H1 (cell line): ENCODE results near the gene GAS6. TPM values are rescaled to one million over a fixed set of nuclear protein-coding genes. Genes with fewer than 3 reads are reported as not detected.

Experiments
- BRCA1 ChIP-seq: IDR thresholded peaks from 2 replicates; pipeline ENCODE4 v1.6.1; 2012; ENCODE audit warnings: low read depth, low read length, improper control_type of control experiment
- CBX8 ChIP-seq: fragments of 300-800, 300-1000 bp; sonication (generic); IDR thresholded peaks from 2 replicates; pipeline ENCODE4 v1.7.1; 2016; ENCODE audit warnings: low read depth, low read length, borderline replicate concordance
- CHD2 ChIP-seq: IDR thresholded peaks from 2 replicates; pipeline ENCODE4 v1.6.1; 2012; ENCODE audit warnings: low read length, improper control_type of control experiment
- EGR1 ChIP-seq: IDR thresholded peaks from 2 replicates; pipeline ENCODE4 v1.6.1; 2011; ENCODE audit warnings: low read depth, low read length, borderline replicate concordance
- FOSL1 ChIP-seq: IDR thresholded peaks from 2 replicates; pipeline ENCODE4 v1.6.1; 2011; ENCODE audit warnings: mild to moderate bottlenecking, low read depth, low read length, moderate library complexity; ENCODE audit not compliant: insufficient read depth
- GABPA ChIP-seq: IDR thresholded peaks from 2 replicates; pipeline ENCODE4 v1.6.1; 2011; ENCODE audit warnings: mild to moderate bottlenecking, low read length, moderate library complexity, borderline replicate concordance; ENCODE audit not compliant: insufficient read depth
- GTF2F1 ChIP-seq: IDR thresholded peaks from 2 replicates; pipeline ENCODE4 v1.6.1; 2012; ENCODE audit warnings: low read depth, low read length, improper control_type of control experiment, borderline replicate concordance
- KDM4A ChIP-seq: IDR thresholded peaks from one replicate; pipeline ENCODE4 v1.7.1; 2012; ENCODE audit warnings: low read depth, mild to moderate bottlenecking, moderate library complexity, low read length, inconsistent platforms; ENCODE audit not compliant: severe bottlenecking
- PHF8 ChIP-seq: fragments of 200-600 bp; sonication (generic); conservative IDR thresholded peaks from 2 replicates; pipeline ENCODE4 v1.7.1; 2012; ENCODE audit warnings: low read depth, mild to moderate bottlenecking, inconsistent platforms, low read length, moderate library complexity
- POLR2A ChIP-seq, 2 experiments: IDR thresholded peaks; 1 replicate in 1 of 2; 2 replicates in 1 of 2; pipeline ENCODE4 v1.6.1; 2011; ENCODE audit warnings: low read depth in 2 of 2, low read length in 2 of 2, mild to moderate bottlenecking in 2 of 2; ENCODE audit errors: control extremely low read depth in 1 of 2
- polyA plus RNA-seq, 7 experiments: library from polyadenylated mRNA; depleted of rRNA in 3 of 7; stranded (reverse) in 5 of 7; unstranded in 2 of 7; fragments of >200 nt in 5 of 7; fragments of 200-250 nt in 2 of 7; gene quantifications; 1 replicate in 5 of 7; 2 replicates in 1 of 7; 4 replicates in 1 of 7; pipeline versions ENCODE4 v1.2.1 to v1.2.3, GENCODE V29; 2011 to 2013; ENCODE audit warnings: missing spikeins in 2 of 7, mixed read lengths in 2 of 7
- total RNA-seq: library from RNA; stranded (reverse); fragmentation: NEBNext Ultra II Directional; extraction: Animal tissue kit (Norgen Biotek cat#: 25700); gene quantifications from 2 replicates; pipeline ENCODE4 v1.2.1, GENCODE V29; 2021
- TF ChIP-seq, protein P1 (sequence below): fragments of 300-600 bp; sonication (generic); IDR thresholded peaks from 2 replicates; pipeline ENCODE4 v1.7.1; 2012; ENCODE audit warnings: low read length, moderate library complexity, mild to moderate bottlenecking, inconsistent platforms; ENCODE audit not compliant: insufficient replicate concordance
- TF ChIP-seq, protein P2 (sequence below): IDR thresholded peaks from 2 replicates; pipeline ENCODE4 v1.6.1; 2012; ENCODE audit warnings: inconsistent platforms

Gene GAS6
- total and polyA plus RNA-seq, 2 of the 8 experiments (the other 6 are each of a cell fraction or from before 2014, with no cell fraction given) = 18.6 to 31.0 TPM

DNA sequence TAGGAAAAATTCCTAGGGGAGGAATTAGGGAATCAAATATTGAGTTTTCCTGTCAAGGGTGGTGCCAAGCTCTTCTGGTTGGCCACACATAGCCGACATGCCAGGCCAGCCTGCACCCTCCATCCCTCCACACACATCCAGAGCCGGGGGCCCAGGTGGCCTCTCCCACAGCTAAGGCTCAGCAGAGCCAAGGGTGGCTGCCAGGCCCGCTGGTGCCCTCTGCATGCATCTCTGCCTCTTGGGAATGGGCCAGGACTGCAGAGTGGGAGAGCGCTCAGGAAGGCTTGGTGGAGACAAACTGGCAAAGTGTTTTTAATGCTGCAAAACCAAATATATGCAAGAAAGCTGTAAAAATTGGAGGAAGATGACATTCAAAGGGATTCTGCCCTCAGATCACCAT, 42.7 kb upstream of the GAS6 start (continued):
- TF ChIP-seq, protein P1, sequence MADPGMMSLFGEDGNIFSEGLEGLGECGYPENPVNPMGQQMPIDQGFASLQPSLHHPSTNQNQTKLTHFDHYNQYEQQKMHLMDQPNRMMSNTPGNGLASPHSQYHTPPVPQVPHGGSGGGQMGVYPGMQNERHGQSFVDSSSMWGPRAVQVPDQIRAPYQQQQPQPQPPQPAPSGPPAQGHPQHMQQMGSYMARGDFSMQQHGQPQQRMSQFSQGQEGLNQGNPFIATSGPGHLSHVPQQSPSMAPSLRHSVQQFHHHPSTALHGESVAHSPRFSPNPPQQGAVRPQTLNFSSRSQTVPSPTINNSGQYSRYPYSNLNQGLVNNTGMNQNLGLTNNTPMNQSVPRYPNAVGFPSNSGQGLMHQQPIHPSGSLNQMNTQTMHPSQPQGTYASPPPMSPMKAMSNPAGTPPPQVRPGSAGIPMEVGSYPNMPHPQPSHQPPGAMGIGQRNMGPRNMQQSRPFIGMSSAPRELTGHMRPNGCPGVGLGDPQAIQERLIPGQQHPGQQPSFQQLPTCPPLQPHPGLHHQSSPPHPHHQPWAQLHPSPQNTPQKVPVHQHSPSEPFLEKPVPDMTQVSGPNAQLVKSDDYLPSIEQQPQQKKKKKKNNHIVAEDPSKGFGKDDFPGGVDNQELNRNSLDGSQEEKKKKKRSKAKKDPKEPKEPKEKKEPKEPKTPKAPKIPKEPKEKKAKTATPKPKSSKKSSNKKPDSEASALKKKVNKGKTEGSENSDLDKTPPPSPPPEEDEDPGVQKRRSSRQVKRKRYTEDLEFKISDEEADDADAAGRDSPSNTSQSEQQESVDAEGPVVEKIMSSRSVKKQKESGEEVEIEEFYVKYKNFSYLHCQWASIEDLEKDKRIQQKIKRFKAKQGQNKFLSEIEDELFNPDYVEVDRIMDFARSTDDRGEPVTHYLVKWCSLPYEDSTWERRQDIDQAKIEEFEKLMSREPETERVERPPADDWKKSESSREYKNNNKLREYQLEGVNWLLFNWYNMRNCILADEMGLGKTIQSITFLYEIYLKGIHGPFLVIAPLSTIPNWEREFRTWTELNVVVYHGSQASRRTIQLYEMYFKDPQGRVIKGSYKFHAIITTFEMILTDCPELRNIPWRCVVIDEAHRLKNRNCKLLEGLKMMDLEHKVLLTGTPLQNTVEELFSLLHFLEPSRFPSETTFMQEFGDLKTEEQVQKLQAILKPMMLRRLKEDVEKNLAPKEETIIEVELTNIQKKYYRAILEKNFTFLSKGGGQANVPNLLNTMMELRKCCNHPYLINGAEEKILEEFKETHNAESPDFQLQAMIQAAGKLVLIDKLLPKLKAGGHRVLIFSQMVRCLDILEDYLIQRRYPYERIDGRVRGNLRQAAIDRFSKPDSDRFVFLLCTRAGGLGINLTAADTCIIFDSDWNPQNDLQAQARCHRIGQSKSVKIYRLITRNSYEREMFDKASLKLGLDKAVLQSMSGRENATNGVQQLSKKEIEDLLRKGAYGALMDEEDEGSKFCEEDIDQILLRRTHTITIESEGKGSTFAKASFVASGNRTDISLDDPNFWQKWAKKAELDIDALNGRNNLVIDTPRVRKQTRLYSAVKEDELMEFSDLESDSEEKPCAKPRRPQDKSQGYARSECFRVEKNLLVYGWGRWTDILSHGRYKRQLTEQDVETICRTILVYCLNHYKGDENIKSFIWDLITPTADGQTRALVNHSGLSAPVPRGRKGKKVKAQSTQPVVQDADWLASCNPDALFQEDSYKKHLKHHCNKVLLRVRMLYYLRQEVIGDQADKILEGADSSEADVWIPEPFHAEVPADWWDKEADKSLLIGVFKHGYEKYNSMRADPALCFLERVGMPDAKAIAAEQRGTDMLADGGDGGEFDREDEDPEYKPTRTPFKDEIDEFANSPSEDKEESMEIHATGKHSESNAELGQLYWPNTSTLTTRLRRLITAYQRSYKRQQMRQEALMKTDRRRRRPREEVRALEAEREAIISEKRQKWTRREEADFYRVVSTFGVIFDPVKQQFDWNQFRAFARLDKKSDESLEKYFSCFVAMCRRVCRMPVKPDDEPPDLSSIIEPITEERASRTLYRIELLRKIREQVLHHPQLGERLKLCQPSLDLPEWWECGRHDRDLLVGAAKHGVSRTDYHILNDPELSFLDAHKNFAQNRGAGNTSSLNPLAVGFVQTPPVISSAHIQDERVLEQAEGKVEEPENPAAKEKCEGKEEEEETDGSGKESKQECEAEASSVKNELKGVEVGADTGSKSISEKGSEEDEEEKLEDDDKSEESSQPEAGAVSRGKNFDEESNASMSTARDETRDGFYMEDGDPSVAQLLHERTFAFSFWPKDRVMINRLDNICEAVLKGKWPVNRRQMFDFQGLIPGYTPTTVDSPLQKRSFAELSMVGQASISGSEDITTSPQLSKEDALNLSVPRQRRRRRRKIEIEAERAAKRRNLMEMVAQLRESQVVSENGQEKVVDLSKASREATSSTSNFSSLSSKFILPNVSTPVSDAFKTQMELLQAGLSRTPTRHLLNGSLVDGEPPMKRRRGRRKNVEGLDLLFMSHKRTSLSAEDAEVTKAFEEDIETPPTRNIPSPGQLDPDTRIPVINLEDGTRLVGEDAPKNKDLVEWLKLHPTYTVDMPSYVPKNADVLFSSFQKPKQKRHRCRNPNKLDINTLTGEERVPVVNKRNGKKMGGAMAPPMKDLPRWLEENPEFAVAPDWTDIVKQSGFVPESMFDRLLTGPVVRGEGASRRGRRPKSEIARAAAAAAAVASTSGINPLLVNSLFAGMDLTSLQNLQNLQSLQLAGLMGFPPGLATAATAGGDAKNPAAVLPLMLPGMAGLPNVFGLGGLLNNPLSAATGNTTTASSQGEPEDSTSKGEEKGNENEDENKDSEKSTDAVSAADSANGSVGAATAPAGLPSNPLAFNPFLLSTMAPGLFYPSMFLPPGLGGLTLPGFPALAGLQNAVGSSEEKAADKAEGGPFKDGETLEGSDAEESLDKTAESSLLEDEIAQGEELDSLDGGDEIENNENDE = no peak
- TF ChIP-seq, protein P2, sequence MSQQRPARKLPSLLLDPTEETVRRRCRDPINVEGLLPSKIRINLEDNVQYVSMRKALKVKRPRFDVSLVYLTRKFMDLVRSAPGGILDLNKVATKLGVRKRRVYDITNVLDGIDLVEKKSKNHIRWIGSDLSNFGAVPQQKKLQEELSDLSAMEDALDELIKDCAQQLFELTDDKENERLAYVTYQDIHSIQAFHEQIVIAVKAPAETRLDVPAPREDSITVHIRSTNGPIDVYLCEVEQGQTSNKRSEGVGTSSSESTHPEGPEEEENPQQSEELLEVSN = no peak
- TF ChIP-seq GTF2F1 (no peak), CHD2 (no peak), BRCA1 (no peak), CBX8 (no peak), POLR2A (IDR thresholded peaks at IDR 0.05; ENCODE audit: control extremely low read depth in 1 of 2, low read depth in 2 of 2, low read length in 2 of 2) (no peak), FOSL1 (no peak), GABPA (no peak), PHF8 (no peak), KDM4A (no peak), EGR1 (no peak)
